OCI-LY7 (cell line): Measurements from ENCODE around the gene GGN.

Experiments used
- EZH2phosphoT487 ChIP-seq: fragments of 200-600 bp; sonication (generic); IDR thresholded peaks from 2 replicates; pipeline ENCODE4 v1.6.1; 2018; ENCODE audit warnings: low read depth, borderline replicate concordance, mild to moderate bottlenecking, mixed run types, antibody characterized with exemption, low read length, moderate library complexity, mixed read lengths
- TF ChIP-seq, protein P1 (sequence below): fragments of 200-600 bp; sonication (generic); conservative IDR thresholded peaks from 2 replicates; pipeline ENCODE4 v1.5.1; 2014; ENCODE audit warnings: mild to moderate bottlenecking, antibody characterized with exemption, low read length, moderate library complexity, mixed read lengths

DNA sequence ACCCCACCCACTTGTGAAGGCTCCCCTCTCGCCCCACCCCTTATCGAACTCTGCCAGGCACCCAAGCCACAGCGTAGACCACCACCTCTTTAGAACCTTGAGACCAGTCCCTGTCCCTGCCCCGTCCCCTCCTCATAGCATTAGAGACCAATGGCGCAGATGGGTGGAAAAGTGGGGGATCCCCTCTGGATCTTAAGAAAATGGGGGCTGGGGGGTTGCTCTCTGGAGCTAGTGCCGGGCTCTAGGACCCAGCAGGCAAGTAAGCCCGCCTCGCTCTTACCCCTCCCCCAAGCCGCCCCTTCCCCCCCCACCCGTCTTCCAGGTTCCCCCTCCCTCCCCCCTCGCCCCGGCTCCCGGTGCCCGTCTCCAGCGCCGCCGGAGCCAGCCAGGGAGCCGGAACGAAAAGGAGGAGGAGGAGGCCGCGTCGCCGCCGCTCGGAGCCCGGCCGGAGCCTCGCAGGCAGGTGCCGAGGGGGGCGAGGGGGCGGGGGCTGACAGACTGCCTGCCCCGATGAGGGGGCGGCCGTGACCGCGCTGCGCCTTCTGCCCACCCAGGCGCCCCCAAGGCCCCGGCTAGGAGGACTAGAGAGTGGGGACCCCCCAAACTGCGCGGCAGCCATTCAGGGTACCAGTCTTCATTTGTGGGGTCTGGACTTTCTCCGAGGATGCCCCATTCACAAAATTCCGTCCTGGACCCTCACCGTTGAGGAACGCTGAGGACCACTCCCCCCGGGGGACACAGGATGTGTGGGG lies 691 bp upstream of the GGN start, which contains the start of gene SPRED3:
- TF ChIP-seq, protein P1, sequence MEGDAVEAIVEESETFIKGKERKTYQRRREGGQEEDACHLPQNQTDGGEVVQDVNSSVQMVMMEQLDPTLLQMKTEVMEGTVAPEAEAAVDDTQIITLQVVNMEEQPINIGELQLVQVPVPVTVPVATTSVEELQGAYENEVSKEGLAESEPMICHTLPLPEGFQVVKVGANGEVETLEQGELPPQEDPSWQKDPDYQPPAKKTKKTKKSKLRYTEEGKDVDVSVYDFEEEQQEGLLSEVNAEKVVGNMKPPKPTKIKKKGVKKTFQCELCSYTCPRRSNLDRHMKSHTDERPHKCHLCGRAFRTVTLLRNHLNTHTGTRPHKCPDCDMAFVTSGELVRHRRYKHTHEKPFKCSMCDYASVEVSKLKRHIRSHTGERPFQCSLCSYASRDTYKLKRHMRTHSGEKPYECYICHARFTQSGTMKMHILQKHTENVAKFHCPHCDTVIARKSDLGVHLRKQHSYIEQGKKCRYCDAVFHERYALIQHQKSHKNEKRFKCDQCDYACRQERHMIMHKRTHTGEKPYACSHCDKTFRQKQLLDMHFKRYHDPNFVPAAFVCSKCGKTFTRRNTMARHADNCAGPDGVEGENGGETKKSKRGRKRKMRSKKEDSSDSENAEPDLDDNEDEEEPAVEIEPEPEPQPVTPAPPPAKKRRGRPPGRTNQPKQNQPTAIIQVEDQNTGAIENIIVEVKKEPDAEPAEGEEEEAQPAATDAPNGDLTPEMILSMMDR: no peak
- TF ChIP-seq EZH2phosphoT487: no peak
